ENCODE results near the gene PRPH2. TPM values are rescaled to one million over a fixed set of nuclear protein-coding genes. Genes with fewer than 3 reads are reported as not detected.

Gene PRPH2
- total and polyA plus RNA-seq, 2 of the 13 experiments (the other 11 are each of a cell fraction or from before 2014, with no cell fraction given): 0.03 to 0.04 TPM

- Histone ChIP-seq H2AFZ (ENCODE audit: low read length) (no peak overlapping the region), H4K20me1 (ENCODE audit: insufficient read depth, low read length) (no peaks in the 10 kb centered on the region), H3K27me3 (ENCODE audit: control insufficient read depth in 1 of 2, insufficient read depth in 2 of 2, low read length in 2 of 2) (peaks cover 0 to 16% of the 10 kb centered on the region in 2 experiments; a peak in 2 of 5 replicates), H3K4me3 (replicated peaks in 1 of 3; ENCODE audit: insufficient read depth in 1 of 3, low read depth in 2 of 3, low read length in 3 of 3) (no peak overlapping the region), H3K4me1 (ENCODE audit: insufficient read depth, low read length) (peaks cover 13% of the 10 kb centered on the region; the same call in 1 of the 2 replicates), H3K9me3 (ENCODE audit: low read length) (peaks cover 9% of the 10 kb centered on the region), H3K4me2 (ENCODE audit: low read depth, low read length) (no peak overlapping the region), H3K27ac (ENCODE audit: extremely low read length, insufficient read depth, low read length) (no peak overlapping the region), H3K9ac (ENCODE audit: insufficient read depth, low read depth, low read length) (no peak overlapping the region), H3K79me2 (ENCODE audit: insufficient read depth, low read length) (no peaks in the 10 kb centered on the region), H3K36me3 (replicated peaks in 1 of 2; ENCODE audit: control insufficient read depth in 1 of 2, insufficient read depth in 2 of 2, low read length in 2 of 2) (no peaks in the 10 kb centered on the region)
- in situ Hi-C loops (cut with HindIII; ENCODE audit: extremely low pct_ligation_motif_present, low pct_unique_long_range_greater_than_20kb): no loop called here
- WGBS (ENCODE audit: low lambda C conversion rate): 42% methylated on average over 7 of the region's 7 CpGs
- intact Hi-C loops (cut with micrococcal nuclease; ENCODE audit: unreplicated experiment): no loop called here
- no peak for FAIRE-seq
- TF ChIP-seq TFE3 (CRISPR knock-in tag; IDR thresholded peaks at IDR 0.05): no peak
- no peak for ATAC-seq
- no peak for DNase-seq (ENCODE audit: low spot score)
- no TSS peak for BruUV-seq (replicated peaks)
- POLR2A ChIA-PET: no interaction called here
- CTCF ChIA-PET (ENCODE audit: low intra/inter-chr PET ratio, low total read pairs): no interaction called here
Observed at GRCh38 chr6:42707595-42707994, 14.8 kb downstream of the PRPH2 start.

- peak; percentile 22 for ATAC-seq
- Histone ChIP-seq H3K79me2 (ENCODE audit: insufficient read depth, low read length) (no peaks in the 10 kb centered on the region), H3K27ac (ENCODE audit: extremely low read length, insufficient read depth, low read length) (no peak overlapping the region), H3K27me3 (ENCODE audit: control insufficient read depth in 1 of 2, insufficient read depth in 2 of 2, low read length in 2 of 2) (no peaks in the 10 kb centered on the region; a peak in 1 of 5 replicates), H3K36me3 (replicated peaks in 1 of 2; ENCODE audit: control insufficient read depth in 1 of 2, insufficient read depth in 2 of 2, low read length in 2 of 2) (no peaks in the 10 kb centered on the region), H3K9ac (ENCODE audit: insufficient read depth, low read depth, low read length) (no peak overlapping the region), H4K20me1 (ENCODE audit: insufficient read depth, low read length) (no peaks in the 10 kb centered on the region), H3K9me3 (ENCODE audit: low read length) (no peaks in the 10 kb centered on the region), H3K4me1 (ENCODE audit: insufficient read depth, low read length) (peaks cover 13% of the 10 kb centered on the region; the same call in 1 of the 2 replicates), H3K4me2 (ENCODE audit: low read depth, low read length) (peak overlapping the region; percentile 88), H2AFZ (ENCODE audit: low read length) (no peak overlapping the region), H3K4me3 (replicated peaks in 1 of 3; ENCODE audit: insufficient read depth in 1 of 3, low read depth in 2 of 3, low read length in 3 of 3) (peak overlapping the region in 1 of 3 experiments; percentile 70; a peak in 1 of 6 replicates)
- FAIRE-seq: no peak
- TF ChIP-seq NFKB2 (CRISPR knock-in tag; IDR thresholded peaks at IDR 0.05; ENCODE audit: borderline replicate concordance): peak; percentile 4; the same call in 1 of the 2 replicates
- TF ChIP-seq FOXM1 (CRISPR knock-in tag; IDR thresholded peaks at IDR 0.05): no peak
- intact Hi-C loops (cut with micrococcal nuclease; ENCODE audit: unreplicated experiment): loop anchor here (1.0 kb wide), 1 partner anchor 36 kb away; no protein-coding TSS in a partner anchor
- POLR2A ChIA-PET: interaction anchor here (1.2 to 1.5 kb wide), 4 partner anchors 12 to 77 kb away, joined by 4 to 5 read pairs (median 4); partner anchors contain the start of gene TBCC
- in situ Hi-C loops (cut with HindIII; ENCODE audit: extremely low pct_ligation_motif_present, low pct_unique_long_range_greater_than_20kb): no loop called here
- CTCF ChIA-PET (ENCODE audit: low intra/inter-chr PET ratio, low total read pairs): no interaction called here
- no TSS peak for BruUV-seq (replicated peaks)
- DNase-seq (ENCODE audit: low spot score): no peak
- WGBS (ENCODE audit: low lambda C conversion rate): 51% methylated on average over 2 of the region's 4 CpGs
Observed at GRCh38 chr6:42704937-42705374, 17.4 kb downstream of the PRPH2 start.
